HG03045 (cell line): ENCODE measurements around the gene ANKMY2.
"Not testable (repeated sequence)": the region's sequence is repeated elsewhere in the genome, so short reads cannot be mapped to it uniquely, and the experiment has no call there.

Source experiments
- ATAC-seq: cut with Tn5 transposase; IDR thresholded peaks from one replicate; pipeline ENCODE4 v1.9.1; 2021; ENCODE audit warnings: mild to moderate bottlenecking, moderate library complexity; ENCODE audit not compliant: unreplicated experiment

The ANKMY2 gene

DNA sequence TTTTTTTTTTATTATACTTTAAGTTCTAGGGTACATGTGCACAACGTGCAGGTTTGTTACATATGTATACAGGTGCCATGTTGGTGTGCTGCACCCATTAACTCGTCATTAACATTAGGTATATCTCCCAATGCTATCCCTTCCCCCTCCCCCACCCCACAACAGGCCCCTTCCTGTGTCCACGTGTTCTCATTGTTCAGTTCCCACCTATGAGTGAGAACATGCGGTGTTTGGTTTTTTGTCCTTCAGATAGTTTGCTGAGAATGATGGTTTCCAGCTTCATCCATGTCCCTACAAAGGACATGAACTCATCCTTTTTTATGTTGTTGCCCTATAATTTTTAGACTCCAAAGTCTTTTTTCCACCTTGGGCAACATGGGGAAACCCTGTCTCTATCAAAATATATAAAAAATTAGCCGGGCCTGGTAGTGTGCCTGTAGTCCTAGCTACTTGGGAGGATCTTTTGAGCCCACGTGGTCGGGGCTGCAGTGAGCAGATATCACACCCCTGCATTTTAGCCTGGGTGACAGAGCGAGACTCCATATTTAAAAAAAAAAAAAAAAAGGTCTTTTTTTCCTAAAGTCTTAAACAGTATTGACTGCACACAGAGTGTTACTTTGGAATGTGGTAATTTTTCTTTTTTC, 14.4 kb upstream of the ANKMY2 start:
- not testable (repeated sequence) for ATAC-seq

DNA sequence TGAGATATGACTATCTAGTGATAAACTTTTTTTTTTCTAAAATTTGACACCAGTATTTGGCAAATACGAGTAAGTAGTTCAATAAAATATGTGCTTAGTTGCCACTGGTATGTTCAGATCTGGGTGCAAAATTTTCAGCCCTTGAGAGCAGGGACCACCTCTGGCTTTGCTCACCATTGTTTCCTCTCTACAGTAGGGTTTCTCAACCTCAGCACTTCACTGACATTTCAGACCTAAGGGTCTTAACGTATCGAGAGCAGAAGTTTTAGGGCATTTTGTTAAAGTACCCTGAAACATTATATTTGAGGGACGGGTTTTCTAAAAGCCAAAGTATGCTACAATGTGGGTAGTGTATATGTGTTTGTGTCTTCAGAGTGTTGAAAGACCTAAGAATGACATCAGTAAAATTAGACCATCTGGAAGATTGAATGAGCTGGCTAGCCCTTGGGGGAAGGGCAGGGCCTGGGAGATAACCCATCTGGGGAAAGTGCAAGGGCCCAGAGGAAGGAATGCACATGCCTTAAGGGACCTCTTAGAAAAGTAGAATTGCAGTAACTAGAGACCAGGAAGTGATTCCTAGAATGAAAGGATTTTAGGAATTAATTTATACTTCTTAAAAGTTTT, 12.2 kb upstream of the ANKMY2 start:
- ATAC-seq = no peak

DNA sequence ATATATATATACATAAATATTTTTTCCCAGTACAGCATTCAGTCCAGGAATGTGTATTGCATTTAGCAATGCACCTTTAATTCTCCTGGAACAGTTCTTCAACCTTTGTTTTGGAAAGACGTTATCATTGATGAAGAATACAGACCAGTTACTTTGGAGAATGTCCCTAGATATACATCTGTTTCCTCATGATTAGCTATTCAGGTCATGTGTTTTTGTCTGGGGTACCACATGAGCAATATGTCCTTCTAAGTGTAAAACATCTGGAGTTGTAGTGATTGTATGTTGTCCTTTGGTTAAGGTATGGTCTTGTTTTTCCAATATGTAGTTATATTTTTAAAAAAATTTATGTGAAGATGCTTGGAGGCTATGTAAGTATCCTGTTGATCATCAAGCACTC, 10.6 kb upstream of the ANKMY2 start:
- no peak for ATAC-seq

DNA sequence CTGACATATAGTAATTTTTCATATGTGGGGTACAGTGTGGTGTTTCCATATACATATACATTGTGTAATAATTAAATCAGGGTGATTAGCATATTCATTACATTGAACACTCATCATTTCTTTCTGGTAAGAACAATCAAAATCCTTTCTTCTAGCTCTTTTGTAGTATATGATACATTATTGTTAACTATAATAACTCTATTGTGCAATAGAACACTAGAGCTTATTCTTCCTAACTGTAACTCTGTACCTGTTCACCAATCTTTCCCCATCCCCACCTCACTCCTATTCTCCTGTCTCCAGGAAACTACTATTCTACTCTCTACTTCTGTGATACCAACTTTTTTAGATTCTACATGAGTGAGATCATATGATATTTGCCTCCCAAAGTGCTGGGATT, 9.8 kb upstream of the ANKMY2 start:
- no peak for ATAC-seq

DNA sequence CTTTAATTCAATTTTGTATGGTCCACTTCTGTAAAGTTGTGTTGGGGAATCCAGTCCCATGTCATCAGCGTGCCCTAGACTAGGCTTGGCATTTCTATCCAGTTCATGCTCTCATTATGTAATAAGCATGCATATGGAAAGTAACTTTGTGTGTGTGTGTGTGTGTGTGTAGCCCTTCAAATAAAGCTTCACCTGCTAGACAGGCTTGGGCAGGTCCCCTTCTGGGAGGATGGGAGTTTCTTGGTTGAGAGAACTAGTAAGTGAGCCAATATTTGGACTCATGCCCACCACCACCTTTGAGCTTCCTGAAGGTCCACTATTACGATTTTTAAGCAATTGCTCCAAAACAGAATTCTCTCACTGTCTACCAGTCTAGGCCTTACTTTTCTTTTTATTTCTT, 7.3 kb upstream of the ANKMY2 start:
- no peak for ATAC-seq

DNA sequence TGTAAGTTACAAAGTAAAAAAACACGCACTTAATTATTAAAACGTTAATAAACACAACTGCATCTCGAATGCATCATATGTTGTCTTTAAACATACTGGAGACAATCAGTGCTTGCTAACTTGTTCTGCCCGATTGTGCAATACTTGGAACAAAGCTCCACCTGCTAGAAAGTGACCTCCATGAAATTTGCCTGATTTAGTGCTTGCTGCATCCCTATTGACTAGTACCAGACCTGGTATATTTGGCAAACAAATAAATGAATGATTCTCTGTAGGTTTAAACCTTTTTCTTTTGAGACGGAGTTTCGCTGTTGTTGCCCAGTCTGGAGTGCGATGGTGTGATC, 6.7 kb upstream of the ANKMY2 start:
- no peak for ATAC-seq

DNA sequence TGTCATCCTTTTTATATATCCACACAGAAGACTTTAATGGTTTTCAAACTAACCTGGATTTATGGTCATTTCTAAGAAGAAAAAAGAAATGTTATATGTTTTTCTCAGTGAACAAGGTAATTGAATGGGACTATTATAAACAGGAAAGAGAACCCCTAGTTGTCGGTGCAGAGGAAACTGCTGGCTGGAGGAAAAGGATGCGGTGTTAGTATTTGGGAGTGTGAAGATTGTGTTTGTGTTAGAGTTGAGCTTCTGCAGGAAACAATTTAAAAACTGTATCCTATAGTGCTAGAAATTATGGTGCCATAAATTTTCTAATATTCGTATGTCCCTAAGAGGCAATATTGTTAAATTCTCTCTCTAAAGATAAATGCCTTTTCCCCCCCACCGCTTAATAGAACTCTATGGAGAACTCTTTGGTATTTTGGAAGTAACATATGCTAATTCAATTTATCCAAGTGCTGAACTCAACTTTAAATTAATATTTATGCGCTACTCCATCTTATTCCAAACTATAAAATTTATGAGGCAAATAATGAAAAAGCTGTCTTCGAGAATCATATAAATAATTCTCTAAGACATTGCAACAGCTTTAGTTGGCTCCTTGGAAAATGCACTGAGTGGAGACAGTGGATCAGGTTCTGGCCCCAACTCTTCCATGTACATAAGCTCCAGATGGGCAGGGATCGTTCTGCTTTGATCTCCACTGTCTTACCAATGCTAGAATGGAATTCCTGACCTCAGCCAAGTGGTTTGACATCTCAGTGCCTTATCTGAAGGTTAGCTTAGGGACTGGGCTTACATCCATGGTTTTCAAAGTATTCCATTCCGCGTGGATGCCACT, 6.1 kb upstream of the ANKMY2 start:
- ATAC-seq = no peak

DNA sequence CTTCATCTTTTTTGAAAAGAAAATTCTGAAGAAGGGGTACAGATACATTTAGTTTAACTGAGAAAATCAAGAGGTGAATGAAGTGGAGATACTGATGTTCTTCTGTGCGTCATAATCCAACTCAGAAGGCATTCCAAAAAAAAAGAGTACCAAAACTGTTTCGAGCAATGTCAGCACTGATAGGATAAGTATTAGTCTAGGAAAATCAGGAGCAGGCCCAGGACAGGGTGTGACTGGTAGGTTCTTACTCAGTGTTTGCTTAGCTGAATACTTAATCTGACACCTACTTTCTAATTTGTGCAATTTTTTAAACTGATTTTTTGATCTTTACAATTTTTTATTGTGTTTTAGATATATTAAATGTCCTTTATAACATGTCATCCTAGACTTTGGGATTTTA, 4.7 kb upstream of the ANKMY2 start:
- ATAC-seq = no peak

DNA sequence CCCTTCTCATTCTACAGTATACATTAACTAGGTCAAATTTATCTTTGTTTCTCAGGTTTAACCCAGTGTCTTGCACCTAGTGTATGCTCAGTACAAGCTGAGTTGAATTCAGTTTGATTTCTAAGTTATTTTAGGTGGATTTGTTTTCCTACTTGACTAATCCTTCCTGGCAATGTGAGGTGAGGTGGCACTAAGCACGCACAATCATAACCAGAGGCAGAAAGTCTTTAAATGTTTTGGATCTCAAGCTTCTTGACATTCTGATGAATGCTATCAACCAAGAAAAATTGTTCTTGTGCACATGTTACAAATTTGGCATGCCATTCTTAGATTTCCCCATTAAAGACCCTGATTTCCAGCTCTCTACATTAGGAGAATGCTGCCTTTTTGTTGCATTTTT, 3.6 kb upstream of the ANKMY2 start:
- ATAC-seq = no peak

DNA sequence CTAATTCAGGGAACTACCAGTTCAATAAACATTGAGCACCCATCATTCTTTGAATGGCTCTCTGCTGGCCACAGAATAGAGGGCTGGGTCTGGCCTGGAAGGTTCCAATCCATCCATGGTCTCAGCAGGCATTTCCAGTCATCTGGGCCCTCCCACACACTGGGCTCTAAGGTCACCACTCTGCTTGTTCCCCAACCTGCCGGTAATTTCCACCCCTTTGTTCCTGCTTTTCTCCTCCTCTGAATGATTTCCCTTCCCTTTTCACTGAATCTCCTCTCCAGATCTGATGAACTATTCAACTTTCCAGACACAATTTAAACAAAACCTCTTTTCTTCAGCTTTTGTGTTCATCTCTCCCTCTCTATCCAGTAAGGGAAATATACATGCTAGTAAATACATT, 3.0 kb upstream of the ANKMY2 start:
- no peak for ATAC-seq

DNA sequence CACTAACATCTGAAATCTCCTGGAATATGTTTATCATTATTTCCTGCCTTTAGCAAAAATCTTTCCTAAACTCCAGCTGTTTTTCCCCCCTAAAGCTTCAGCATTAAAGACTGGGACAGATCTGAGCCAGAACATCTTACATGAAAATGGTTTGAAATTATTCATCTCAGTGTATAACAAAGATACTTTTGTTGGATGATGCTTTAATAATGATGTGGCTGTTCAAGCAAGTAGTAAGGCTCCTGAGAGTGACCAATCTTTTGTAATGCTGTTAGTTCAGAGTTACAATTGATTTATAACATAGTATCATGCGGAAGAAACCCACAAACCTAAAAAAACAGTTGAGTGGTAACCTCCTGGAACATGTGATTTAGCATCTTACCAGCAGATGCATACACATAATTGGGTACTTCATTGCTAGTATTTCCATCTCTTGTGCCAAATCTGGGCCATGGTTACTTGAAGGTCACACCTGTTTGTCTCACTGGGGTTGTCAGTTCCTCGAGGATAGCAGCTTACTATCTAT, 1.9 kb upstream of the ANKMY2 start:
- ATAC-seq = no peak

DNA sequence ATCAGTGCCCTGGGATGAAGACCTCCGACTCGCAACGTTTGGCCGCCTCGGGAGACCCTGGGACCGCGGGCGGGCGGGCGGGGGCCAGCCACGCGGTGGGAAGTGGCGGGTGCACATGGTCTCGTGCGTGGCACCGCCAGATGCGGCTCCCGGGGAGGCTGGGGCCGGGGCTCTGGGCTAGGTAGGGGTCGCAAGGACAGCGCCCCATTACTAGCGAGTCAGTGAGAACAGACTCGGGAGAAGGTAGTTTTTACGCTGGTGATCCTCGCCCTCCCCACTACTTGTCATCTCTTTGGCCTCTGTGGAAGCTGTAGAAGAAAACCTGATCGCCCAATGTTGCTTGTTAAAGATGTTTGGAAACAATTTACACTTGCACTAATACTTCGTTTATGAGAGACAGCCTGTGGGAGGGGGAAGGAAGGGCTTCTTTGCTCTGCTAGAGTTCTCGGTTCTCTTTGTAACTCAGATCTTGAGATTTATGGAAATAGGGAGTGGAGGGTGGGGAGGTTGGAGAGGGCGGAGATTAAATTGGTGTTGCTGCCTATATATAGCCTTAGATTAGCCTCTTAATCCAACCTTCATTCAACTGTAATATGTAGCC, 1.0 kb upstream of the ANKMY2 start:
- ATAC-seq = peak; percentile 0

DNA sequence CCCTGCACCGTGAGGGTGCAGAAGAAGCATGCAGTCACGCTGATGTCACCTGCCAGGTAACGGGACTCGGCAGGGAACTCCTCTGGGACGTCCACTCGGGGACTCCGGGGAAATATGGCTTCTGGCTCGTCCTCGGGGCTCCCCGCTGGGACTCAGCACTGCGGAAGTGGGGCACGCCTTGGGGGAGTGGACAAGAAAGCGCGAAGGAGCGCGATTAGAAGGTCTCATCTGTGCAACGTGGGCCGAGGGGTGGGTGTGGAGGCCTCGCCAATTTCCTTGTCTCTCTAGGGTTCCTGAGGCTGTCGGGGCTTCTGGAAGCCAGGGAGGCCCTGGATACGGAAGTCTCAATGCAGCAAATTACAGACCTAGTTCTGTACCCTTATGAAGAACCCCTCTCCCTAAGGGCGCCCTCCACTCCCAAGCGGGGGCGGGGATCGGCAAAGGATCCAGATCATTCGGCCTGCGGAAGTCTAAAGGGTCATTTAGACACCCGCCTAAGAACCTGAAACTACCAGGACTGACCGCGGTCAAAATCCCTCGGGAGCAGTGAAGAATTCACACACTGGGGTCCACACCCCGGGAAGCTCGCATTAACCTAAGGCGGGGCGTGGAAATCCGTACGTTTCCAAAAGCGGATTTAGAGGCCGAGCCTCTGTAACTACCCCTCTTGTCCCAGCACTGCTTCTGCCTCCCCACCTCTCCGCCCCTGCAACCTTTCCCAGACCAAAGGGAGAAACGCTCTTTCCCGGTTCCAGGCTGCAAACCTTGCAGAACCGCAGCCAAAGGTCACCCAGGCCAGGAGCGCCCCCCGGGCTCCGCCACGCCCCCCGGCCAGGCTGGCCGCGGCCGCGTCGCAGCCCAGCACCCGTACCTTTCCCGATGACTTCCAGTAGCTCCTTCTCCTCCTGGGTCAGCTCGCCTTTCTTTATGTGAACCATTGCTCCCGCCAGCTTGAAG, 640 bp downstream of the ANKMY2 start:
- no peak for ATAC-seq

DNA sequence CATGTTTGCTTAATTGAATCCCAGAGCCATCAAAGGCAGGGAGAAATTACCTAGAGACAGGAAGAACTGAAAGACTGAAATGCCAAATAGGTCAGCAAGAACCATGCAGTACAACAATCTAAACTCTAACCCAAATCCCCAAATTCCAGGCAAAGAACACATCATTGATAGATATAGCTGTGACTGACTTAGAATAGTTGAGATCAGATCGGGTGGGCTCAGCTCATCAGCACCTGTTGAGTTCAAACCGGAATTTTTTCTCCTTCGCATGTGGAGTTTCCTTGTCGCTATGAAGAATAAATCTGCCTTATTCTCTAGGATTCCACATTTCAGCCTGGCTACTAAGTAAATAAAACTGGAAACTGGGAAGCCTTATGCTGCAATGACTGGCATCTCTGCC, 1.4 kb downstream of the ANKMY2 start:
- ATAC-seq = no peak

DNA sequence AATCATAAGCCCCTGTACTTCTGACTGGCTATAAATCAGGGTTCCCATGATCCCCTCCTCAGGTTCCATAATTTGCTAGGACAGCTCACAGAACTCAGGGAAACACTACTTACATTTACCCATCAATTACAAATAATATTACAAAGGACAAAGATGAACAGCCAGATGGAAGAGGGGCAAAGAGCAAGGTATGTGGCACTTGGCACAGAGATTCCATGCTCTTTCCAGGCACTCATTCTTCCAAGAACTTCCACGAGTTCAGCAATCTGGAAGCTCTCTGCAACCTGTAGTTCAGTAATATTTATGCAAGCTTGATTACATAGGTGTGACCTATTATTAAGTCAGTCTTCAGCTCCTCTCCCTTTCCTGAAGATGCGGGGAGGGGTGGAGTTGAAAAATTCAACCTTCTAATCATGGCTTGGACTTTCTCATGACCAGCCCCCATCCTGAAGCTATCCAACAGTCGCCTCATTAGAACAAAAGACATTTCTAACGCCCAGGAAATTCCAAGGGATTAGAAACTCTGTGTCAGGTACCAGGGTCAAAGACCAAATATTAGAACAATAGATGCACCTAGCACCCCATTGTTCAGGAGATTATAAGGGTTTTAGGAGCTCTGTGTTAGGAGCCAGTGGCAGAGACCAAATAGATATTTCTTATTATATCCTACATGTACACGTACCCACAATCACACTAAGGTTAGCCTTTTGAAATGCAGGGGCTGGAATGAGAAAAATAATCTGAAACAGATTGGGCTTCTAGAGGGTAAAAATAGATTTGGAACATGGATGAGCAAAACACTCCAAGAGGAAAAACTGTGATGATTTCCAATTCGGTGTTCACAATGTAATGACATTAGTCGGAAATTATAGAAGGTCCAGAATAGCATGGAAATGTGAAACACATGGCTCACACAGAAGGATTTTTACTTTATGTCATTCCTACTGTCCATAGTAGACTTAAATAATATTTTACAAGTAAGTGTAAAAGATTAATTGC, 7.0 kb downstream of the ANKMY2 start:
- no peak for ATAC-seq

DNA sequence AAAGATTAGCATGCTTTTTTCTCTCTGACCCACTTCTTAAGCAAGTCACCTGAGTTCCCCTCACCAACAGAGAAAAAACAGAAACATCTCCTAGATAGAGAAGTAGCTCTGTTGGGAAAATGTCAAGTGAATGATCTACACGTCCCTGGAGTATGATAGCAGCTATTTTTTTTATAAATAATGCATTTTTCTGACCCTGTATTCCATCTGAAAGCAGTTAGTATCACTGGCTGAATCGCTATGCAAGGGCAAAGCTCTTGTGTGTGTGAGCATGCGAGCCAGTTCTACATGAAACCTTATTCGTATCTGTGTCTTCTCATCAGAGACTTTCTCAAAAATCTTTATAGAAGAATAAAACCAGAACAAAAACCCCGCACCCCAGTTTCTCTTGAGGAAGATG, 8.2 kb downstream of the ANKMY2 start:
- ATAC-seq = no peak

DNA sequence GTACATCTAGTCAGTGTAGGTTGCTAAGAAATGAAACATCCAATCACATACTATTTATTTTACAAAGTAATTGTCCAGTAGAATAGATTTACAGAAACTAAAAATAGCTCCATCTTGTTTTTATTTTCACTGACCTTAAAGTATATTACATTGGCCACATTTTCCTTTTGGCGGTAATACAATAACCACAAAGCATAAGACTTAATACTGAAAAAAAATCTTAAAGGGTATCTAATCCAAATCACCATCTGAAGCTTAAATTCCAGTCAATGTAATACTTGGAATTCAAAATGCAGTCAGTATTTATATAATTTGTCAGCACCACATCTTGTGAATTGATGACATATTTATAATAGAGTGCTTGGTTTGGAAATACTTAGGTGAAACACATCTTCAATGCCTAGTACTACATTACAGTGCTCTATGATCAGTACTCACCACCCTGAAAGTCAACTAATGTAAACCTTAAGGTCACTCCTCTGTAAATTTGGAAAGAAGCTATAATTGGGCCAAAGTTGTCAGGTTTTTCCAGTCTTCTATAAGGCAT, 8.9 kb downstream of the ANKMY2 start:
- no peak for ATAC-seq

DNA sequence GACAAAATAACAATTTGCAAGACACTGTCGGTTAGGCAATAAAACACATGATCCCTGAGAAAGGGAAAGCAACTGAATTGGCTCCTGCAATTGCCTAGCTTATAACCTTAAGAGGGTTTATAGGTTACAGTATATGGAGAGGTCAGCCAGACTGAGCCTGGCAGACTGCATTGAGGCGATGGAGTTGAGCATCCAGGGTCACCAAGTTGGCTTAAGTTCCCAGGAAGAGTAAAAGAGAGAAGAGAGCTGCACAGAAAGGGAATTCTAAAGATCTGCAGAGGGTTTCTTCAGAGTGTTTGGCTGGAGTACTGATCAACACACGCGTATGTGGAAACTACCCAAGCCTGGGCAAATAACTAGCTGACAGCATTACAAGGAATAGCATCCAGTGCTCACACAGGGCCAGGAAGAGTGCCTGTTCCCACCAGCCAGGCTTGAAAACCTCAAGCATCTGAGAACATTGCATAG, 11.2 kb downstream of the ANKMY2 start:
- ATAC-seq = no peak

DNA sequence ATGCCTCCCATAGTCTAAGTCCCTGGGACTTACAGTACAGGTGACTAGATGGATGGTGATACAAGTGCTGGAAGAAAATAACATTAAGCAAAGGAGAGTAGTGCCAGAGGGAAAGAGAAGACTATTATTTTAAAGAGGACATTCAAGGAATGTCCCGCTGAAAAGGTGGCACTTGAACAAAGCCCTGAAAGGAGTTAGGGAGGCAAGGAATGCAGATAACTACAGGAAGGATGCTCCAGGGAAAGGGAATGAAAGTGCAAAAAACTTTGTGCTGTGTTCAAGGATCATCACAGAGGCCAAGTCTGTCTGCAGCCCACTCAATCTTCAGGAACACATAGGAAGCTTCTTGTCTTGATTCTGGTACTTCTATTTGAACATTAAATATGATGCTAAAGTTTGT, 14.9 kb downstream of the ANKMY2 start:
- no peak for ATAC-seq
